Esophagus squamous epithelium (tissue), 4 donors: Measurements from ENCODE around the gene SRPRB.

ENCODE experiments used
- POLR2A ChIP-seq, 4 donors: fragments of 450-650 bp; IDR thresholded peaks; one replicate each; pipeline ENCODE4 v1.6.1; 2017; ENCODE audit warnings: antibody characterized with exemption in 4 of 4, mild to moderate bottlenecking in 4 of 4, moderate library complexity in 3 of 4
- TF ChIP-seq, protein P1 (sequence below), 6 experiments: fragments of 450-650 bp in 4 of 6; fragments of 200-600 bp in 2 of 6; sonication (generic) in 2 of 6; IDR thresholded peaks; one replicate each; pipeline ENCODE4 v1.5.1; 2016 to 2019; ENCODE audit warnings: antibody characterized with exemption in 6 of 6, mild to moderate bottlenecking in 4 of 6, moderate library complexity in 4 of 6

DNA sequence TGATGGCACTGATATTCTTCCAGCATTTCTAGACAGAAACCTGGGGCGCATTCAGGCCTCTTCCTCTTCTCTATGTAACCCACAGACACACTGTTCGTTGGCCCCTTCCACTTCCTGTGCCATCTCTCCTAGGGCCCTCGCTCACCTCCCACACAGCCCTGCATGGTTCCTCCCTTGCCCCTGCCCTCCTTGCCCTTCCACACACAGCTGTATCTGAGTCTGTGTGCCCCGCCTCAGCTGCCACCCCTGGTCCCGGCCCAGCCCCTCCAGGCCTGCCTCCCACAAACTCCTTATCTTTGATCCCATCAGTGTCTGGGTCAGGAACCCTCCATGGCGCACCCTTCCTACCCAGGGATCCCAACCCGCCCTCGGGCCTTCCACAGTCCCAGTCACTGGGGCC lies 52.2 kb downstream of the SRPRB start:
- TF ChIP-seq, protein P1, sequence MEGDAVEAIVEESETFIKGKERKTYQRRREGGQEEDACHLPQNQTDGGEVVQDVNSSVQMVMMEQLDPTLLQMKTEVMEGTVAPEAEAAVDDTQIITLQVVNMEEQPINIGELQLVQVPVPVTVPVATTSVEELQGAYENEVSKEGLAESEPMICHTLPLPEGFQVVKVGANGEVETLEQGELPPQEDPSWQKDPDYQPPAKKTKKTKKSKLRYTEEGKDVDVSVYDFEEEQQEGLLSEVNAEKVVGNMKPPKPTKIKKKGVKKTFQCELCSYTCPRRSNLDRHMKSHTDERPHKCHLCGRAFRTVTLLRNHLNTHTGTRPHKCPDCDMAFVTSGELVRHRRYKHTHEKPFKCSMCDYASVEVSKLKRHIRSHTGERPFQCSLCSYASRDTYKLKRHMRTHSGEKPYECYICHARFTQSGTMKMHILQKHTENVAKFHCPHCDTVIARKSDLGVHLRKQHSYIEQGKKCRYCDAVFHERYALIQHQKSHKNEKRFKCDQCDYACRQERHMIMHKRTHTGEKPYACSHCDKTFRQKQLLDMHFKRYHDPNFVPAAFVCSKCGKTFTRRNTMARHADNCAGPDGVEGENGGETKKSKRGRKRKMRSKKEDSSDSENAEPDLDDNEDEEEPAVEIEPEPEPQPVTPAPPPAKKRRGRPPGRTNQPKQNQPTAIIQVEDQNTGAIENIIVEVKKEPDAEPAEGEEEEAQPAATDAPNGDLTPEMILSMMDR (IDR thresholded peaks at IDR 0.05) = no peak
- TF ChIP-seq POLR2A (IDR thresholded peaks at IDR 0.05) = no peak
